ENCODE measurements around the gene WAPL.

Gene WAPL

DNA sequence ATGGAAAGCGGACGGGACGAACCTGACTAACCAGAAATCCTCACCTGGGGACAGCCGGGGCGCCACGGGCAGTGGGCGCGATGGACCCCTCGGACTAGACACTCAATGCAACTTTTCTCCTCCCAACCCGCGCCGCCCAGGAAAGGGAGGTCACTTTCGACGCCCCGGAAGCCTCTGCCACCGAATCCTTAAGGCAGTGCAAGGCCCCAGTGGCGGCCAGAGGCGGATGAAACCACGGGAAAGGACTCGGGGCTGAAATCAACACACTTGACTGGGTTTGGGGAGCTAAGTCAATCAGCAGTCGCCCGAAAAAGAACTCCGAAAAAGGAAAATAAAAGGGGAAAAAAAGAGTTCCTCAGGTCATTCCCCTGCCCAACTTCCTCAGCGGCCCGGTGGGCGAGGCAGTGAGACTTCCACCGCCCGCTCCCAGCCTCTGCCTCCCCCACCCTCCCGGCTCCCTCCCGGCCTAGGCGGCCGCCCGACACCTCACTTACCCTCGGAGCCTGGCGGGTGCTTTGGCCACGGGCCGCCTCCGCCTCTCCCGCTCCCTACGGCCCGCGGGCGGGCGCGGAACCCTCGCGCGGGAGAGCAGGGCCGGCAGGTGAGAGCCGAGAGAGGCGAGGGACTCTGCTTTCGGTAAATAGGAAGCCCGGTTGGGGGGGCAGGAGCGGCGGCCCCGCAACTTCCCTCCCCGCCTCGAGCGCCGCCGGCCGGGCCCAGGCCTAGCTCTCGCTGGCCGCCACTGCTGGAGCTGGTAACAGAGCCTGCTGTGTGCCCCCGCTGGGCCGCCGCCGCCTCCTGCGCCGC, 518 bp downstream of the WAPL start:
- H3K4me3 ChIP-seq (ENCODE audit: low read depth, low read length), result peak overlapping the region; percentile 96
- TF ChIP-seq, protein P1, sequence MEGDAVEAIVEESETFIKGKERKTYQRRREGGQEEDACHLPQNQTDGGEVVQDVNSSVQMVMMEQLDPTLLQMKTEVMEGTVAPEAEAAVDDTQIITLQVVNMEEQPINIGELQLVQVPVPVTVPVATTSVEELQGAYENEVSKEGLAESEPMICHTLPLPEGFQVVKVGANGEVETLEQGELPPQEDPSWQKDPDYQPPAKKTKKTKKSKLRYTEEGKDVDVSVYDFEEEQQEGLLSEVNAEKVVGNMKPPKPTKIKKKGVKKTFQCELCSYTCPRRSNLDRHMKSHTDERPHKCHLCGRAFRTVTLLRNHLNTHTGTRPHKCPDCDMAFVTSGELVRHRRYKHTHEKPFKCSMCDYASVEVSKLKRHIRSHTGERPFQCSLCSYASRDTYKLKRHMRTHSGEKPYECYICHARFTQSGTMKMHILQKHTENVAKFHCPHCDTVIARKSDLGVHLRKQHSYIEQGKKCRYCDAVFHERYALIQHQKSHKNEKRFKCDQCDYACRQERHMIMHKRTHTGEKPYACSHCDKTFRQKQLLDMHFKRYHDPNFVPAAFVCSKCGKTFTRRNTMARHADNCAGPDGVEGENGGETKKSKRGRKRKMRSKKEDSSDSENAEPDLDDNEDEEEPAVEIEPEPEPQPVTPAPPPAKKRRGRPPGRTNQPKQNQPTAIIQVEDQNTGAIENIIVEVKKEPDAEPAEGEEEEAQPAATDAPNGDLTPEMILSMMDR (IDR thresholded peaks at IDR 0.05; ENCODE audit: low read depth, low read length, missing control alignments), result no peak
- no peak for DNase-seq (ENCODE audit: low read depth)

DNA sequence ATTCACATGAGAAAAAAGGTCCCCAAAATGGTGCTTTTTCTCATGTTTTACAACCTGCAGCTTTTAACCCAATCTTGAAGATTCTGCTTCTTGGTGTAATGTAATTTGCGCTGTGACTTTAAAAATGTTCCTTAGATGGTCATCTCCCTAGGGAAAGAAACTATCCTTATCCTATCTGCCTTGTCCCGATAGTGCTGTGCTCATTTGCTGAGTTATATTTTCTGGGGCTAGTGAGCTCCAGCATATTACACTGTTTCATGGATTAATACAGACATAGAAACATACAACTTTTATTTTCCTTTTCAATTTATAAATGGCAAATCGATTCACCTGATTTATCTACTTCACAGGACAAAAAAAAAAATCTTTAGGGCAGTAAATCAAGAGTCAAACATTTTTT, 2.8 kb downstream of the WAPL start:
- TF ChIP-seq, protein P1 (IDR thresholded peaks at IDR 0.05; ENCODE audit: low read depth, low read length, missing control alignments), result no peak
- H3K4me3 ChIP-seq (ENCODE audit: low read depth, low read length), result no peak overlapping the region

DNA sequence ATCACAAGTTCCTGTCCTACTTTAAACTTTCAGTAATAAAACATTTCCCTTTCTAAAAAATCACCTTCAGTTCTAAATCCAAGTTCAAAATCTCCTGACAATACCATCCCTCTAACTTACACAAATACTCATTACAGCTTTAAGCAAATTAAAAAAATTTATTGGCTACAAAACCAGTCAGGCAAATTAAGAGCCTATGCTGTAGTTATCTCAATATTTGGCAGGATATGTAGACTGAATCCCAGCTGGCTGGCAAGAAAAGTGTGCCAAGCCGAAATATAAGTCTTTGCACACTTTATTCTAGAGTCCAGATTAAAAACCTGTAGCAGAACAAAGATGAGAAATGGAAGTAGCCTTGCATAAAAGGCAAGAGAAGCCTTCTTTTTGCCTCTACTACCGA, 9.5 kb downstream of the WAPL start:
- TF ChIP-seq, protein P1 (IDR thresholded peaks at IDR 0.05; ENCODE audit: low read depth, low read length, missing control alignments), result no peak
- H3K4me3 ChIP-seq (ENCODE audit: low read depth, low read length), result no peak overlapping the region
- no peak for DNase-seq (ENCODE audit: low read depth)

More for the DNA sequence above, 2.8 kb downstream of the WAPL start:
- no peak for DNase-seq (ENCODE audit: low read depth)

DNA sequence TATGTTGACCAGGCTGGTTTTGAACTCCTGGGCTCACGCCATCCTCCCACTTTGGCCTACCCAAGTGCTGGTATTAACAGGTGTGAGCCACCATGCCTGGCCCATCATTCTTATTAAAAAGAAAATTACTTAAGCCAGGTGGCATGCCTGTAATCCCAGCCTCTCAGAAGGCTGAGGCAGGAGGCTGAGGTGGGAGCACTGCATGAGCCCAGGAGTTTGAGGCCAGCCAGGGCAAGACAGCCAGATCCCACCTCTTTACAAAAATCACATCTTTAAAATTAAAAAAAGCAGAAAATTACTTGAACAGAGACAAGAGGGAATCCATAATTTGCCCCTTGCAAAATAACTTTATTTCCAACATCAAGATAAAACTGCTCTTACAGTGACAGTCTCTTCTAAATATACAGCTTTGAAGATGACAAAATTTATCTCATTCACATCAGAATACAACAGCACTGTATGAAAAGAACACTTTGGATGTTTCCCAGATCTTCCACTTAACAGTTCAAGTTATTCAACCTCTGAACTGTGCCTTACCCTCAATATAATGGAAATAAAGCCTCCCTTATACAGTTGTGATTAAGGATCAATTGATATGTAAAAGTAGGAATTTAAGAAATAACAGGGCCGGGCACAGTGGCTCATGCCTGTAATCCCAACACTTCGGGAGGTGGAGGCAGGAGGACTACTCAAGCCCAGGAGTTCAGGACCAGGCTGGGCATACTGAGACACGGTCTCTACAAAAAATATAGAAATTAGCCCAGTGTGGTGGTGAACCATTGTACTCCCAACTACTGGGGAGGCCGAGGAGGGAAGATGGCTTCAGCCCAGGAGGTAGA, 10.3 kb downstream of the WAPL start:
- no peak overlapping the region for H3K4me3 ChIP-seq (ENCODE audit: low read depth, low read length)
- no peak for DNase-seq (ENCODE audit: low read depth)
- TF ChIP-seq, protein P1 (IDR thresholded peaks at IDR 0.05; ENCODE audit: low read depth, low read length, missing control alignments), result no peak

DNA sequence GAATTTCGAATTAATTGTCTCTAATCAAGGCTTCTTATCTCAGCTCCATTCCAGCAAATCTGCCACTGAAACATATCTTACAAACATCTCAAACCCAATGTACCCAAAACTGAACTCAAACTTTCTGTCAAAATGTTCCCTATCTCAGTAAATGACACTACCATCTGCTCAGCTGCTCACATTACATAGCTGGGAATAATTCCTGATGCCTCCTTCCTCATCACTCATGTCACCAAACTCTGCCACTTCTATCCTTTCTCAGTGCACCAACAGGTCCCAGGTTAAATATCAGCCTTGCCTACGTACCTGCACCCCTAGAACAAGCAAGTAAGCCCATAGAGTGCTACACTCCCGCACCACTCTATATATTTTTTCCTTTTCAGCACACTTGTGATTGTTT, 12.4 kb downstream of the WAPL start:
- H3K4me3 ChIP-seq (ENCODE audit: low read depth, low read length), result no peak overlapping the region
- no peak for DNase-seq (ENCODE audit: low read depth)
- TF ChIP-seq, protein P1 (IDR thresholded peaks at IDR 0.05; ENCODE audit: low read depth, low read length, missing control alignments), result no peak

DNA sequence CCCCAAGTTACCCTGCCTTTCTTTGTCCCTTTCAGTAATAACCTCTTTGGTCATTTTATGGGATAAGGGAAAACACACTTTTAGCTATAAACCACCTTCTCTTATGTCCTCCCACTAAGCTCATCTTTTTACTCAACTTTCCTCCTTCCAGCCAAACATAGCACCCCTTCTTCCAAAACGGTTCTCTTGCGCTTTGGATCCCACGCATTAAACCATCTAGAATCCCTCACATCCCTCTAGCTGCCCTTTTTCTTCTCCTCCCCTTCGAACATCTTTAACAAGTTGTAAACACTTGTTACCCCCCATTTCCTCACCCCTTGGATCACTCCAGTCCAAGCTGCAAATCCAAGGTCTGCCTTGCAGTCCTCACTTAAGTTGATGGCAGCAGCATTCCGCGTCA, 13.4 kb downstream of the WAPL start:
- no peak for DNase-seq (ENCODE audit: low read depth)
- no peak overlapping the region for H3K4me3 ChIP-seq (ENCODE audit: low read depth, low read length)
- TF ChIP-seq, protein P1 (IDR thresholded peaks at IDR 0.05; ENCODE audit: low read depth, low read length, missing control alignments), result no peak
